PFSK-1 (cell line): ENCODE results near the gene DUSP16. TPM values are rescaled to one million over a fixed set of nuclear protein-coding genes. Genes with fewer than 3 reads are reported as not detected.
A peak's percentile ranks its signal among the peaks of the same experiment; 100 is the strongest.

Experiments used
- FOXP2 ChIP-seq: optimal IDR thresholded peaks from 2 replicates; pipeline ENCODE3; 2011; ENCODE audit warnings: borderline replicate concordance, control low read depth, inconsistent platforms; ENCODE audit not compliant: insufficient read depth; ENCODE audit errors: extremely low read length, extremely low read depth
- POLR2AphosphoS5 ChIP-seq: IDR thresholded peaks from 2 replicates; pipeline ENCODE4 v1.6.1; 2012; ENCODE audit warnings: low read depth, mild to moderate bottlenecking, control low read depth, low read length, moderate library complexity
- SIN3A ChIP-seq: IDR thresholded peaks from 2 replicates; pipeline ENCODE4 v1.6.1; 2012; ENCODE audit warnings: mild to moderate bottlenecking, low read length, moderate library complexity, borderline replicate concordance; ENCODE audit not compliant: insufficient read depth
- TAF1 ChIP-seq: IDR thresholded peaks from 2 replicates; pipeline ENCODE4 v1.6.1; 2012; ENCODE audit warnings: low read length, control low read depth, borderline replicate concordance; ENCODE audit not compliant: insufficient read depth
- polyA plus RNA-seq: library from polyadenylated mRNA; unstranded; fragments of >200 nt; gene quantifications from one replicate; pipeline ENCODE4 v1.2.1, GENCODE V29; 2012; ENCODE audit warnings: low read depth, missing spikeins; ENCODE audit not compliant: insufficient read length
- TF ChIP-seq, protein P1 (sequence below), 2 experiments: IDR thresholded peaks; 2 replicates each; pipeline versions ENCODE4 v1.6.1 to v1.8.0; 2011 to 2012; ENCODE audit warnings: low read depth in 2 of 2, low read length in 2 of 2, control low read depth in 1 of 2, inconsistent platforms in 1 of 2, mild to moderate bottlenecking in 1 of 2, moderate library complexity in 1 of 2; ENCODE audit not compliant: insufficient read depth in 1 of 2

DUSP16 gene, protein sequence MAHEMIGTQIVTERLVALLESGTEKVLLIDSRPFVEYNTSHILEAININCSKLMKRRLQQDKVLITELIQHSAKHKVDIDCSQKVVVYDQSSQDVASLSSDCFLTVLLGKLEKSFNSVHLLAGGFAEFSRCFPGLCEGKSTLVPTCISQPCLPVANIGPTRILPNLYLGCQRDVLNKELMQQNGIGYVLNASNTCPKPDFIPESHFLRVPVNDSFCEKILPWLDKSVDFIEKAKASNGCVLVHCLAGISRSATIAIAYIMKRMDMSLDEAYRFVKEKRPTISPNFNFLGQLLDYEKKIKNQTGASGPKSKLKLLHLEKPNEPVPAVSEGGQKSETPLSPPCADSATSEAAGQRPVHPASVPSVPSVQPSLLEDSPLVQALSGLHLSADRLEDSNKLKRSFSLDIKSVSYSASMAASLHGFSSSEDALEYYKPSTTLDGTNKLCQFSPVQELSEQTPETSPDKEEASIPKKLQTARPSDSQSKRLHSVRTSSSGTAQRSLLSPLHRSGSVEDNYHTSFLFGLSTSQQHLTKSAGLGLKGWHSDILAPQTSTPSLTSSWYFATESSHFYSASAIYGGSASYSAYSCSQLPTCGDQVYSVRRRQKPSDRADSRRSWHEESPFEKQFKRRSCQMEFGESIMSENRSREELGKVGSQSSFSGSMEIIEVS
- 21.2 TPM for polyA plus RNA-seq

GRCh38 chr12:12562585-12563261 is at the start of gene DUSP16:
Gene DUSP16, minus strand, starts transcription at chr12:12562863. Its CDS starts 41,765 bp downstream, at chr12:12521098.
- TF ChIP-seq TAF1 (peak; percentile 78), POLR2AphosphoS5 (no peak; the same call in 1 of the 2 replicates)

- TF ChIP-seq POLR2AphosphoS5 (peak; percentile 82), SIN3A (peak; percentile 89; the same call in 1 of the 2 replicates), TAF1 (peak; percentile 80; the same call in 1 of the 2 replicates), FOXP2 (no peak)
- TF ChIP-seq, protein P1, sequence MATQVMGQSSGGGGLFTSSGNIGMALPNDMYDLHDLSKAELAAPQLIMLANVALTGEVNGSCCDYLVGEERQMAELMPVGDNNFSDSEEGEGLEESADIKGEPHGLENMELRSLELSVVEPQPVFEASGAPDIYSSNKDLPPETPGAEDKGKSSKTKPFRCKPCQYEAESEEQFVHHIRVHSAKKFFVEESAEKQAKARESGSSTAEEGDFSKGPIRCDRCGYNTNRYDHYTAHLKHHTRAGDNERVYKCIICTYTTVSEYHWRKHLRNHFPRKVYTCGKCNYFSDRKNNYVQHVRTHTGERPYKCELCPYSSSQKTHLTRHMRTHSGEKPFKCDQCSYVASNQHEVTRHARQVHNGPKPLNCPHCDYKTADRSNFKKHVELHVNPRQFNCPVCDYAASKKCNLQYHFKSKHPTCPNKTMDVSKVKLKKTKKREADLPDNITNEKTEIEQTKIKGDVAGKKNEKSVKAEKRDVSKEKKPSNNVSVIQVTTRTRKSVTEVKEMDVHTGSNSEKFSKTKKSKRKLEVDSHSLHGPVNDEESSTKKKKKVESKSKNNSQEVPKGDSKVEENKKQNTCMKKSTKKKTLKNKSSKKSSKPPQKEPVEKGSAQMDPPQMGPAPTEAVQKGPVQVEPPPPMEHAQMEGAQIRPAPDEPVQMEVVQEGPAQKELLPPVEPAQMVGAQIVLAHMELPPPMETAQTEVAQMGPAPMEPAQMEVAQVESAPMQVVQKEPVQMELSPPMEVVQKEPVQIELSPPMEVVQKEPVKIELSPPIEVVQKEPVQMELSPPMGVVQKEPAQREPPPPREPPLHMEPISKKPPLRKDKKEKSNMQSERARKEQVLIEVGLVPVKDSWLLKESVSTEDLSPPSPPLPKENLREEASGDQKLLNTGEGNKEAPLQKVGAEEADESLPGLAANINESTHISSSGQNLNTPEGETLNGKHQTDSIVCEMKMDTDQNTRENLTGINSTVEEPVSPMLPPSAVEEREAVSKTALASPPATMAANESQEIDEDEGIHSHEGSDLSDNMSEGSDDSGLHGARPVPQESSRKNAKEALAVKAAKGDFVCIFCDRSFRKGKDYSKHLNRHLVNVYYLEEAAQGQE (IDR thresholded peaks at IDR 0.05; ENCODE audit: insufficient read depth in 1 of 2, low read depth in 2 of 2, low read length in 2 of 2) = peak in 1 of 2 experiments; percentile 23; a peak in 1 of 4 replicates
Observed at GRCh38 chr12:12612358-12612757, 49.7 kb upstream of the DUSP16 start.

DNA sequence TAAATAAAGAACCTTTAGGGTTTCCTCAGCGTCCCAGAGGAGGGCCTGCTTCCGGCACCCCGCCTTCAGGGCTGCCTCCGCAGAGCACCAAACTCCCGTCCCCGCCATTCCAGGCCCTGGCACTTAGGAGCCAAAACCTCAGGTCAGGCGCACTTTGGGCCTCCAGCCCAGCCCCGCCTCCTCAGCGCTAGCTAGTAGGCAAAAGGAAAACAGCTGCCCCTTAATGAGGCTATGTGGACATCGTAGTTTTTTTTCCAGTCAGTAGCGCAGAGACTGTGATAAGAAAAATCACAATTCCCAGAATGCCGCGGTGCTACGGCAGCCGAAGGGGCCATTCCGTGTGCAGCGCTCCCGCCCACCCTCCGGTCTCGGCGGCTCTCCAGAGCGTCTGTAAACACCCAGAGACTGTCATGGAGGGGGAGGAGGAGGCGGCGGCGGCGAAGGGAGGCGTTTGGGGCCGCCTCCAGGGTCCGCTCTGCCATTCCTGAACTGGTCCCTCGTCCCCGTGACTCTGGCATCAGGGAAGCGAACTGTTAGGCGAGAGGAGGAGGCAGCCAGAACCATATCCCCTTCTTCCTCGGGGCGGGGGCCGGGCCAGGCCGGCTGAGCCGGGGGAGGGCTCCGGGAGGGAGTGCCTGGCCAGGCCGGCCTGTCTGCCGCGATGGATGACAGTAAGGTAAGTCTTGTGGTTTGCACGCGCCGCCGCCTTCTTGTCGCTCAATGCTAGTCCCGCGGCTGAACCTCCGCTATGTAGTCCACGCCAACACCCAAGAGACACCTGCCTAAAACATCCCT is 49.0 kb upstream of the DUSP16 start, which contains the start of gene CREBL2:
TSS of gene CREBL2 (plus strand) at position 365 of the 795 bp plus-strand sequence. CDS start at position 662, 297 bp downstream.
- TF ChIP-seq SIN3A = peak; percentile 79; the same call in 1 of the 2 replicates
- TF ChIP-seq FOXP2 = peak; percentile 95
- TF ChIP-seq POLR2AphosphoS5 = peak; percentile 74
- peak; percentile 66; the same call in 1 of the 2 replicates for TF ChIP-seq TAF1
- TF ChIP-seq, protein P1 (IDR thresholded peaks at IDR 0.05; ENCODE audit: insufficient read depth in 1 of 2, low read depth in 2 of 2, low read length in 2 of 2) = peak in 1 of 2 experiments; percentile 60; a peak in 1 of 4 replicates

GRCh38 chr12:12610711-12611110 is 48.0 kb upstream of the DUSP16 start:
- no peak for TF ChIP-seq POLR2AphosphoS5
- TF ChIP-seq FOXP2 = no peak
- TF ChIP-seq SIN3A = no peak
- TF ChIP-seq TAF1 = no peak
- TF ChIP-seq, protein P1 (IDR thresholded peaks at IDR 0.05; ENCODE audit: insufficient read depth in 1 of 2, low read depth in 2 of 2, low read length in 2 of 2) = no peak

DNA sequence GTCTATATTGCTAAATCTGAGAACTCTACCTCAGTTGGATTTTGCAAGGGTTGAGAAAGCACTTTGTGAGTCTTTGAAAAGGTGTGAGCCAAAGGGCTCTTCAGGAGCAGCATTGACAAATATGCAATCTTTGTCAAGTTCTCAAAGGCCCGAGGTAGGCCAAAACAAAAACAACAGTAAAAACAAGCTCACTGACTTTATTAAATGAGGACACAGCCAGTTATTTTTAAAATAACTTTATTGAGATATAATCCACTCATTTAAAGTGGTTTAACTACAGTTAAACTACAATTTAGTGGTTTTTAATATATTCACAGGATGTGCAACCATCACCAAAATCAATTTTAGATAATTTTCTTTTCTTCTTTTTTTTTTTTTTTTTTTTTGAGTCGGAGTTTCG is 47.0 kb upstream of the DUSP16 start:
- TF ChIP-seq TAF1 (no peak), FOXP2 (no peak)
- TF ChIP-seq, protein P1 (IDR thresholded peaks at IDR 0.05; ENCODE audit: insufficient read depth in 1 of 2, low read depth in 2 of 2, low read length in 2 of 2) = no peak
